ENCODE data around the gene NRN1L. TPM values are rescaled to one million over a fixed set of nuclear protein-coding genes. Genes with fewer than 3 reads are reported as not detected.

The NRN1L gene
- total RNA-seq, 1 experiment from 2014 or later, result 0.58 TPM

DNA sequence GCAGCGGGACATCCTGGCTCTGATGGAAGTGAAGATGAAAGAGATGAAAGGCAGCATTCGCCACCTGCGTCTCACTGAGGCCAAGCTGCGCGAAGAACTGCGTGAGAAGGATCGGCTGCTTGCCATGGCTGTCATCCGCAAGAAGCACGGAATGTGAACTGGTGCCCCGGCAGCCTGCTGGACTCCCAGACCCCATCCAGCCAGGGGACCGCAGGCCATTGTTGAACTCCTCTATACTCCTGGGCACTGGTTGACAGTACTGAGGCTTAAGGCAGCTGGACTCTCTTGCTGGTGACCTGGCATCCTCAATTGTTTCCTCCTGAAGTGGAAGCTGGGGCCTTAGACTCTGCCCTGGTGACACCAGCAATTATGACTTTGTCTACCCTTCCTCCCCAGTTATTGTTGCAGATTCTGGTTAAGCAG is 41.3 kb upstream of the NRN1L start:
- intact Hi-C loops (cut with micrococcal nuclease; ENCODE audit: unreplicated experiment), result no loop called here
- Histone ChIP-seq H3K4me1 (ENCODE audit: insufficient read depth, low read length, poor library complexity, severe bottlenecking) (peaks cover 34% of the 10 kb centered on the region), H3K4me3 (ENCODE audit: low read depth, low read length, poor library complexity, severe bottlenecking) (peak overlapping the region; percentile 89), H3K27ac (ENCODE audit: low read depth, low read length, poor library complexity, severe bottlenecking) (peak overlapping the region; percentile 99), H3K27me3 (replicated peaks; ENCODE audit: insufficient read depth, low read depth, low read length, poor library complexity) (no peaks in the 10 kb centered on the region), H3K36me3 (ENCODE audit: insufficient read depth, low read length, poor library complexity, severe bottlenecking) (no peaks in the 10 kb centered on the region), H3K9me3 (ENCODE audit: low read depth, low read length, poor library complexity, severe bottlenecking) (no peaks in the 10 kb centered on the region)
- CTCF ChIA-PET, result no interaction called here
- POLR2A ChIA-PET (ENCODE audit: low non-redundant PET), result no interaction called here
- no peak for TF ChIP-seq EZH2 (IDR thresholded peaks at IDR 0.05; ENCODE audit: borderline replicate concordance, low read depth, low read length, poor library complexity, severe bottlenecking)
- BruUV-seq (replicated peaks), result TSS peak; percentile 18
- no peak for DNase-seq (ENCODE audit: low spot score)

DNA sequence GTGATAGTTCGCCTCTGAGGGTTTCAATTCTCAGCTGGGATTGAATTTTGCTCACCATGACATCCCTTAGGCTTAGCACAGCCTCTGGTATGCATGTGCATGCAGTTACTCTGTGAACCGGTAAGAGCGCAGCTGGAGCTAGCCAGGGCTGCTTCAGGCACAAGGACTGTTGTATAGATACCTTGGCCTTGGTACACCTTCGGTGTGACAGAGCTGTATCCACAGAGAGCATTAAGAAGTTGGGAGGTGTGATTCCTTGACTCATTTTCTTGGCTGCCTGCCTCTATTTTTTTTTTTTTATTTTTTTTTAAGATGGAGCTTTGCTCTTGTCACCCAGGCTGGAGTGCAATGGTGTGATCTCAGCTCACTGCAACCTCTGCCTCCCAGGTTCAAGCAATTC is 40.2 kb upstream of the NRN1L start:
- BruUV-seq (replicated peaks), result no TSS peak
- no peak for DNase-seq (ENCODE audit: low spot score)
- peaks cover 34% of the 10 kb centered on the region for H3K4me1 ChIP-seq (ENCODE audit: insufficient read depth, low read length, poor library complexity, severe bottlenecking)
- ChIA-PET POLR2A (ENCODE audit: low non-redundant PET) (no interaction called here), CTCF (interaction anchor here (1.9 kb wide), 1 partner anchor 28 kb away, joined by 5 read pairs; no protein-coding TSS in a partner anchor)
- H3K36me3 ChIP-seq (ENCODE audit: insufficient read depth, low read length, poor library complexity, severe bottlenecking), result no peaks in the 10 kb centered on the region
- H3K27me3 ChIP-seq (replicated peaks; ENCODE audit: insufficient read depth, low read depth, low read length, poor library complexity), result no peaks in the 10 kb centered on the region
- H3K27ac ChIP-seq (ENCODE audit: low read depth, low read length, poor library complexity, severe bottlenecking), result peak overlapping the region; percentile 22
- TF ChIP-seq, protein P1, sequence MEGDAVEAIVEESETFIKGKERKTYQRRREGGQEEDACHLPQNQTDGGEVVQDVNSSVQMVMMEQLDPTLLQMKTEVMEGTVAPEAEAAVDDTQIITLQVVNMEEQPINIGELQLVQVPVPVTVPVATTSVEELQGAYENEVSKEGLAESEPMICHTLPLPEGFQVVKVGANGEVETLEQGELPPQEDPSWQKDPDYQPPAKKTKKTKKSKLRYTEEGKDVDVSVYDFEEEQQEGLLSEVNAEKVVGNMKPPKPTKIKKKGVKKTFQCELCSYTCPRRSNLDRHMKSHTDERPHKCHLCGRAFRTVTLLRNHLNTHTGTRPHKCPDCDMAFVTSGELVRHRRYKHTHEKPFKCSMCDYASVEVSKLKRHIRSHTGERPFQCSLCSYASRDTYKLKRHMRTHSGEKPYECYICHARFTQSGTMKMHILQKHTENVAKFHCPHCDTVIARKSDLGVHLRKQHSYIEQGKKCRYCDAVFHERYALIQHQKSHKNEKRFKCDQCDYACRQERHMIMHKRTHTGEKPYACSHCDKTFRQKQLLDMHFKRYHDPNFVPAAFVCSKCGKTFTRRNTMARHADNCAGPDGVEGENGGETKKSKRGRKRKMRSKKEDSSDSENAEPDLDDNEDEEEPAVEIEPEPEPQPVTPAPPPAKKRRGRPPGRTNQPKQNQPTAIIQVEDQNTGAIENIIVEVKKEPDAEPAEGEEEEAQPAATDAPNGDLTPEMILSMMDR (conservative IDR thresholded peaks at IDR 0.05; ENCODE audit: low read depth, low read length), result no peak
- no peak for TF ChIP-seq EZH2 (IDR thresholded peaks at IDR 0.05; ENCODE audit: borderline replicate concordance, low read depth, low read length, poor library complexity, severe bottlenecking)
- H3K9me3 ChIP-seq (ENCODE audit: low read depth, low read length, poor library complexity, severe bottlenecking), result no peaks in the 10 kb centered on the region
- peak overlapping the region; percentile 89 for H3K4me3 ChIP-seq (ENCODE audit: low read depth, low read length, poor library complexity, severe bottlenecking)
- intact Hi-C loops (cut with micrococcal nuclease; ENCODE audit: unreplicated experiment), result no loop called here

DNA sequence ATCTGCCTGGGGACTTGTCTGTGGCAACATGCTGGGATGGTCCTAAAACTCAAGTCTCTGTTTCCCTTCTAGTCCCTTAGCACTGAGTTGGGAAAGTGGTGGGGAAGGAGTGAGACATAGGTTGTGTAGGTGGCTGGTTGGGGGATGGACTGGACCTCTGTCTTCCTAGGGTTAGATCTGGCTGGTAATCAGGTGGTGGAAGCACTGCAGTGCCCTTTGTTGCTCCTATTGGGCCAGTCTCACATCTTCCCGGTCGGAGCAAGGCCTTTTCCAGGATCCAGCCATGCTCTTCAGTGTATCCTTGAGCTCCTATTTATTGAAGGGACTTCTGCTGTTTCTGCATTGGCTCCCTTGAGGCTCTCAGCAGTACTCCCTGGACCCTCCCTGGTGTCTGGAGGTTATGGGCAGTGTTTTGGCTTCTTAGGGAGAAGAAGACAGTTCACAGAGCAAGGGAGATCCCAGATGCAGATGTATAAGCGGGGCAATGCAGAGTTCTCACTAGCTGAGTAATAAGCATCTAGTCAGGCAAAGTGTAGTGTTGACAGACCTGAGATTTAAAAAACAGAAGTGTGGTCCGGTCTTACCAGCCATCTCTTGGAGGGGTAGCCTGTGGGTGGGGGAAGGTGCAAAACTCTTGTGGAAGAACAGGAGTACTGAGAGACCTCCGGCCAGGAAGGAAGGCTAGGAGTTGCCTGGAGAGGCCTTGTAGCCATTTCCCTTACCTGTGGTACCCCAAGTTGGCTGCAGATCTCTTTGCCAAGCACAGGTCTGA is 39.2 kb upstream of the NRN1L start:
- no peak for TF ChIP-seq EZH2 (IDR thresholded peaks at IDR 0.05; ENCODE audit: borderline replicate concordance, low read depth, low read length, poor library complexity, severe bottlenecking)
- TF ChIP-seq, protein P1 (conservative IDR thresholded peaks at IDR 0.05; ENCODE audit: low read depth, low read length), result no peak
- Histone ChIP-seq H3K27me3 (replicated peaks; ENCODE audit: insufficient read depth, low read depth, low read length, poor library complexity) (no peaks in the 10 kb centered on the region), H3K4me1 (ENCODE audit: insufficient read depth, low read length, poor library complexity, severe bottlenecking) (peaks cover 34% of the 10 kb centered on the region), H3K9me3 (ENCODE audit: low read depth, low read length, poor library complexity, severe bottlenecking) (no peaks in the 10 kb centered on the region), H3K36me3 (ENCODE audit: insufficient read depth, low read length, poor library complexity, severe bottlenecking) (no peaks in the 10 kb centered on the region), H3K27ac (ENCODE audit: low read depth, low read length, poor library complexity, severe bottlenecking) (peak overlapping the region; percentile 96), H3K4me3 (ENCODE audit: low read depth, low read length, poor library complexity, severe bottlenecking) (peak overlapping the region; percentile 92)
- ChIA-PET POLR2A (ENCODE audit: low non-redundant PET) (no interaction called here), CTCF (interaction anchor here (1.9 kb wide), 1 partner anchor 29 kb away, joined by 5 read pairs; no protein-coding TSS in a partner anchor)
- BruUV-seq (replicated peaks), result TSS peak; percentile 77
- no peak for DNase-seq (ENCODE audit: low spot score)
- intact Hi-C loops (cut with micrococcal nuclease; ENCODE audit: unreplicated experiment), result no loop called here

DNA sequence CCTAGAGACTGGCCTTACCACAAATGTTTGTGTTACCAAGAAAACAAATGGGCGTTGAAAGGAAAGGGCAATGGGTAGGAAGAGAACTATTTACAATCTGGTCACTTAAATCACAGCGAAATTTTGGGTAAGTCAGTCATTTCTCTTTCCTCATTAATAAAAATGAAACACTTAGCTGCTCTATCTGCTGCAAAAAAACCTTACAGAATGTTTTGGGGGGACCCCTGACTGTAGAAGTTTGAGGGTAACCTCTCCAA is 38.7 kb upstream of the NRN1L start:
- TF ChIP-seq, protein P1 (conservative IDR thresholded peaks at IDR 0.05; ENCODE audit: low read depth, low read length), result no peak
- no peak for TF ChIP-seq EZH2 (IDR thresholded peaks at IDR 0.05; ENCODE audit: borderline replicate concordance, low read depth, low read length, poor library complexity, severe bottlenecking)
- DNase-seq (ENCODE audit: low spot score), result no peak
- H3K4me1 ChIP-seq (ENCODE audit: insufficient read depth, low read length, poor library complexity, severe bottlenecking), result peaks cover 34% of the 10 kb centered on the region
- H3K9me3 ChIP-seq (ENCODE audit: low read depth, low read length, poor library complexity, severe bottlenecking), result no peaks in the 10 kb centered on the region
- H3K4me3 ChIP-seq (ENCODE audit: low read depth, low read length, poor library complexity, severe bottlenecking), result peak overlapping the region; percentile 92
- POLR2A ChIA-PET (ENCODE audit: low non-redundant PET), result no interaction called here
- intact Hi-C loops (cut with micrococcal nuclease; ENCODE audit: unreplicated experiment), result no loop called here
- BruUV-seq (replicated peaks), result no TSS peak
- H3K36me3 ChIP-seq (ENCODE audit: insufficient read depth, low read length, poor library complexity, severe bottlenecking), result no peaks in the 10 kb centered on the region
- H3K27me3 ChIP-seq (replicated peaks; ENCODE audit: insufficient read depth, low read depth, low read length, poor library complexity), result no peaks in the 10 kb centered on the region
- peak overlapping the region; percentile 96 for H3K27ac ChIP-seq (ENCODE audit: low read depth, low read length, poor library complexity, severe bottlenecking)
- CTCF ChIA-PET, result interaction anchor here (0.6 to 1.9 kb wide), 2 partner anchors 29 to 89 kb away, joined by 3 to 5 read pairs; no protein-coding TSS in a partner anchor
